Fibroblast of lung (primary cell): ENCODE results near the gene STXBP6.

Experiments
- CTCF ChIP-seq, 2 donors: IDR thresholded peaks in 1 of 2; conservative IDR thresholded peaks in 1 of 2; 1 replicate in 1 of 2; 2 replicates in 1 of 2; pipeline ENCODE4 v1.5.1; 2011 to 2012; ENCODE audit warnings: low read length in 2 of 2, control low read depth in 1 of 2, inconsistent platforms in 1 of 2, low read depth in 1 of 2, mild to moderate bottlenecking in 1 of 2
- EZH2 ChIP-seq: IDR thresholded peaks from 2 replicates; pipeline ENCODE4 v1.5.1; 2012; ENCODE audit warnings: low read length, control low read depth, mild to moderate bottlenecking; ENCODE audit errors: missing control alignments

GRCh38 chr14:24774187-24774915 lies 275.6 kb downstream of the STXBP6 start:
- TF ChIP-seq CTCF (conservative IDR thresholded peaks at IDR 0.05 in 1 of 2, IDR thresholded peaks at IDR 0.05 in 1 of 2; ENCODE audit: low read depth in 1 of 2, low read length in 2 of 2) (no peak), EZH2 (no peak)
